Neuronal stem cell (in vitro differentiated cells): ENCODE measurements around the gene CAPN12.

ENCODE experiments used
- DNase-seq: peaks from one replicate; pipeline ENCODE4 v3.0.0-alpha.2; 2013; ENCODE audit warnings: low spot score
- H2AFZ ChIP-seq: one replicate; pipeline ENCODE4 v1.6.1; 2013; ENCODE audit warnings: mild to moderate bottlenecking, low read length, inconsistent platforms
- H2AK5ac ChIP-seq: 2 replicates; pipeline ENCODE4 v1.6.1; 2013; ENCODE audit warnings: low read depth, mild to moderate bottlenecking, inconsistent platforms, low read length, moderate library complexity, mixed read lengths
- H2BK120ac ChIP-seq: 2 replicates; pipeline ENCODE4 v1.6.1; 2013; ENCODE audit warnings: low read depth, mild to moderate bottlenecking, inconsistent platforms, low read length, moderate library complexity, mixed read lengths
- H2BK12ac ChIP-seq: one replicate; pipeline ENCODE4 v1.6.1; 2013; ENCODE audit warnings: low read length, inconsistent platforms
- H2BK15ac ChIP-seq: 2 replicates; pipeline ENCODE4 v1.6.1; 2013; ENCODE audit warnings: mild to moderate bottlenecking, low read length, inconsistent platforms, mixed read lengths
- H2BK5ac ChIP-seq: one replicate; pipeline ENCODE4 v1.6.1; 2013; ENCODE audit warnings: inconsistent platforms, mild to moderate bottlenecking, low read length, moderate library complexity
- H3K14ac ChIP-seq: one replicate; pipeline ENCODE4 v1.6.1; 2013; ENCODE audit warnings: low read length, inconsistent platforms
- H3K18ac ChIP-seq: 2 replicates; pipeline ENCODE4 v1.6.1; 2013; ENCODE audit warnings: low read length, inconsistent platforms
- H3K23ac ChIP-seq: 2 replicates; pipeline ENCODE4 v1.6.1; 2013; ENCODE audit warnings: low read depth, mild to moderate bottlenecking, mixed read lengths, low read length, inconsistent platforms; ENCODE audit not compliant: poor library complexity
- H3K27ac ChIP-seq: replicated peaks from 3 replicates; pipeline ENCODE4 v1.5.1; 2013; ENCODE audit warnings: low read length, inconsistent platforms
- H3K27me3 ChIP-seq, 3 experiments: 2 replicates each; pipeline ENCODE4 v1.6.1; 2013; ENCODE audit warnings: low read length in 3 of 3, mild to moderate bottlenecking in 2 of 3, inconsistent platforms in 1 of 3, low read depth in 1 of 3, mixed read lengths in 1 of 3, moderate library complexity in 1 of 3; ENCODE audit not compliant: control insufficient read depth in 3 of 3, insufficient read depth in 3 of 3
- H3K36me3 ChIP-seq, 2 donors: replicated peaks in 1 of 2; 2 replicates each; pipeline ENCODE4 v1.6.1; 2013; ENCODE audit warnings: low read length in 2 of 2; ENCODE audit not compliant: control insufficient read depth in 2 of 2, insufficient read depth in 2 of 2
- H3K4ac ChIP-seq: 2 replicates; pipeline ENCODE4 v1.6.1; 2013; ENCODE audit warnings: inconsistent platforms, mild to moderate bottlenecking, low read length, moderate library complexity
- H3K4me1 ChIP-seq, 2 donors: 1 replicate in 1 of 2; 2 replicates in 1 of 2; pipeline ENCODE4 v1.6.1; 2013; ENCODE audit warnings: low read length in 2 of 2, low read depth in 1 of 2; ENCODE audit not compliant: control insufficient read depth in 2 of 2, insufficient read depth in 1 of 2
- H3K4me2 ChIP-seq: one replicate; pipeline ENCODE4 v1.6.1; 2013; ENCODE audit warnings: mild to moderate bottlenecking, low read length, inconsistent platforms; ENCODE audit not compliant: insufficient read depth, poor library complexity, severe bottlenecking
- H3K4me3 ChIP-seq, 2 donors: 2 replicates each; pipeline ENCODE4 v1.5.1; 2013; ENCODE audit warnings: low read length in 2 of 2, mild to moderate bottlenecking in 2 of 2, inconsistent platforms in 1 of 2, moderate library complexity in 1 of 2
- H3K79me1 ChIP-seq: one replicate; pipeline ENCODE4 v1.6.1; 2013; ENCODE audit warnings: low read depth, mild to moderate bottlenecking, inconsistent platforms, low read length, moderate library complexity
- H3K9ac ChIP-seq: one replicate; pipeline ENCODE4 v1.6.1; 2013; ENCODE audit warnings: mild to moderate bottlenecking, low read depth, low read length, inconsistent platforms; ENCODE audit not compliant: poor library complexity
- H3K9me3 ChIP-seq, 2 donors: replicated peaks in 1 of 2; 2 replicates each; pipeline versions ENCODE3 to v1.6.1; 2013; ENCODE audit warnings: low read length in 2 of 2, mild to moderate bottlenecking in 2 of 2, inconsistent platforms in 1 of 2, low read depth in 1 of 2, mixed read lengths in 1 of 2, moderate library complexity in 1 of 2; ENCODE audit not compliant: control insufficient read depth in 2 of 2, insufficient read depth in 1 of 2
- H4K8ac ChIP-seq: one replicate; pipeline ENCODE4 v1.6.1; 2013; ENCODE audit warnings: low read depth, mild to moderate bottlenecking, inconsistent platforms, low read length, moderate library complexity
- H4K91ac ChIP-seq: one replicate; pipeline ENCODE4 v1.6.1; 2013; ENCODE audit warnings: low read length, low read depth, mild to moderate bottlenecking, inconsistent platforms; ENCODE audit not compliant: poor library complexity
- WGBS, 2 donors: extraction: QIAGEN DNeasy Blood & Tissue Kit; methylation state at CpG; one replicate each; pipeline ENCODE4 v1.1.7; 2013; ENCODE audit warnings: missing lambda C conversion rate in 2 of 2, mixed read lengths in 1 of 2; ENCODE audit not compliant: insufficient read length in 2 of 2, insufficient replicate concordance in 1 of 2; ENCODE audit errors: extremely low coverage in 2 of 2; 5-methylcytosine and 5-hydroxymethylcytosine counted together

CAPN12 gene

GRCh38 chr19:38731654-38732301 lies 12.5 kb downstream of the CAPN12 start:
- no peak overlapping the region for H4K91ac ChIP-seq
- peaks cover 5% of the 10 kb centered on the region for H3K79me1 ChIP-seq
- peaks cover 37 to 50% of the 10 kb centered on the region in 2 donors for H3K36me3 ChIP-seq
- peak overlapping the region; percentile 38 for H3K18ac ChIP-seq
- H2AK5ac ChIP-seq = no peak overlapping the region
- H3K27me3 ChIP-seq = peaks cover 0 to 4% (median 3%) of the 10 kb centered on the region in 3 experiments
- H3K9me3 ChIP-seq = no peaks in the 10 kb centered on the region
- no peak overlapping the region for H2AFZ ChIP-seq
- H2BK12ac ChIP-seq = no peak overlapping the region
- H4K8ac ChIP-seq = no peak overlapping the region
- no peak overlapping the region for H2BK5ac ChIP-seq
- H3K4me2 ChIP-seq = no peak overlapping the region
- no peak overlapping the region for H3K14ac ChIP-seq
- no CpG with 5 or more reads among the region's 10 CpGs for WGBS, 2 donors
- no peak overlapping the region for H3K27ac ChIP-seq
- no peak overlapping the region for H3K23ac ChIP-seq
- no peak for DNase-seq
- H2BK120ac ChIP-seq = no peak overlapping the region
- no peak overlapping the region for H2BK15ac ChIP-seq
- H3K4ac ChIP-seq = no peak overlapping the region
- peaks cover 0 to 6% of the 10 kb centered on the region in 2 donors for H3K4me1 ChIP-seq
- H3K9ac ChIP-seq = peak overlapping the region; percentile 21
- no peak overlapping the region for H3K4me3 ChIP-seq

DNA sequence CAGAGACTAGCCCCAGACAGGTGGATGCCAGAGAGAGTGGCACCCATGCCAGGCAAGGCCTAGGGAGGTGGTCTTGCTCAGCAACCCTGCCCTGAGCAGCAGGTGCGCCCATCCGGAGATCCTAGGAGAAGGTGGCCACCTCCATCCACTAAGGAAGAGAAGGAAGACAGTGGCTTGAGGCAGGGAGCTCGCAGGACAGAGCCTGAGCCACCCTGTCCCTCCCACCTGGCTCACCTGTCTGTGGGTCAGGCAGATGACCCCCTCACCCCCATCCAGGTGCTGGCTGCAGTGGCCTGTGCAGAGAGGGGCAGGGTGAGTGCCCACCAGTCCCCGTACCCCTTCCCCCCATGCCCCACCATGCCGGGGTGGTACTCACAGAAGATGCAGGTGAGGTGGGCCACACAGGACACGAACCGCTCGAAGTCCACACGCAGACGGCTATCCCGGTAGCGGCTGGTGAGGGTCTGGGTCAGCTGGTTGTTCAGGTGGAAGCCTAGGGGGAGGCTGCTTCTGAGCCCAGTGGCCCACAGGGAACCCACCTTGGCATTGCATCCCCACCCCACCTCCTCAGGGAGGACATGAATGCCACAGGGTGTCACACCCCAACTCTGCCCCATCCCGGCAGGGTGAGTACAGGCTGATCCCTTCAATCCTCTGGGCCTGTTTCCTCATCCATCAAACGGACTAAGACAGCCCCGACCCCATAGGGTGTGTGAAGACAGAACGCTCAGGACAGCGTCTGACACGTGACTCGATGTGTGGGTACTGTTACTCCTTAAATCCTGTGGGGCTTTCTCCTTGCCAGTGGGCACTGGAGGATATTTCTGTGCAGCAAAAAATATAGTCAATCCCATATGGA lies 13.3 kb downstream of the CAPN12 start:
- no peak overlapping the region for H2BK12ac ChIP-seq
- H2BK15ac ChIP-seq = no peak overlapping the region
- peak overlapping the region; percentile 93 for H3K23ac ChIP-seq
- H2AK5ac ChIP-seq = no peak overlapping the region
- H3K18ac ChIP-seq = no peak overlapping the region
- H2BK120ac ChIP-seq = no peak overlapping the region
- no peak overlapping the region for H3K27ac ChIP-seq
- no peak for DNase-seq
- no peaks in the 10 kb centered on the region for H3K9me3 ChIP-seq
- no peak overlapping the region for H2AFZ ChIP-seq
- no peak overlapping the region for H3K4ac ChIP-seq
- H3K27me3 ChIP-seq = no peaks in the 10 kb centered on the region
- peaks cover 43 to 58% of the 10 kb centered on the region in 2 donors for H3K36me3 ChIP-seq
- H4K91ac ChIP-seq = no peak overlapping the region
- H3K4me2 ChIP-seq = no peak overlapping the region
- WGBS, 2 donors = no CpG with 5 or more reads among the region's 19 CpGs
- H3K9ac ChIP-seq = no peak overlapping the region
- no peak overlapping the region for H3K14ac ChIP-seq
- H4K8ac ChIP-seq = no peak overlapping the region
- peaks cover 7% of the 10 kb centered on the region for H3K79me1 ChIP-seq
- peaks cover 0 to 4% of the 10 kb centered on the region in 2 donors for H3K4me1 ChIP-seq
- no peak overlapping the region for H2BK5ac ChIP-seq
- no peak overlapping the region for H3K4me3 ChIP-seq

GRCh38 chr19:38730470-38730730 lies 13.9 kb downstream of the CAPN12 start:
- Histone ChIP-seq H3K14ac (no peak overlapping the region), H3K79me1 (peaks cover 11% of the 10 kb centered on the region), H2BK120ac (no peak overlapping the region), H3K36me3 (peaks cover 46 to 64% of the 10 kb centered on the region in 2 donors), H2BK5ac (no peak overlapping the region), H2BK12ac (no peak overlapping the region), H3K9ac (no peak overlapping the region), H3K9me3 (no peaks in the 10 kb centered on the region), H3K4me1 (peaks cover 0 to 3% of the 10 kb centered on the region in 2 donors), H3K4me2 (no peak overlapping the region), H3K27ac (no peak overlapping the region), H2AK5ac (no peak overlapping the region), H3K4ac (no peak overlapping the region), H2AFZ (no peak overlapping the region), H2BK15ac (no peak overlapping the region), H3K4me3 (no peak overlapping the region), H4K91ac (no peak overlapping the region), H4K8ac (no peak overlapping the region), H3K27me3 (no peaks in the 10 kb centered on the region), H3K18ac (no peak overlapping the region), H3K23ac (peak overlapping the region; percentile 93)
- DNase-seq = no peak
- WGBS, 2 donors = no CpG with 5 or more reads among the region's 7 CpGs

- Histone ChIP-seq H3K14ac (no peak overlapping the region), H4K91ac (no peak overlapping the region), H2AFZ (no peak overlapping the region), H3K18ac (no peak overlapping the region), H2AK5ac (no peak overlapping the region), H3K4me2 (no peak overlapping the region), H3K4me3 (no peak overlapping the region), H2BK12ac (no peak overlapping the region), H2BK15ac (no peak overlapping the region), H3K9ac (no peak overlapping the region), H3K23ac (no peak overlapping the region), H3K9me3 (no peaks in the 10 kb centered on the region), H3K4me1 (peaks cover 0 to 2% of the 10 kb centered on the region in 2 donors), H2BK5ac (no peak overlapping the region), H2BK120ac (no peak overlapping the region), H3K4ac (no peak overlapping the region), H3K36me3 (peaks cover 52 to 69% of the 10 kb centered on the region in 2 donors), H3K27me3 (no peaks in the 10 kb centered on the region), H4K8ac (no peak overlapping the region), H3K79me1 (peaks cover 14% of the 10 kb centered on the region), H3K27ac (no peak overlapping the region)
- peak; percentile 46 for DNase-seq
- no CpG with 5 or more reads among the region's 17 CpGs for WGBS, 2 donors
Observed at GRCh38 chr19:38729653-38730469, 14.4 kb downstream of the CAPN12 start.
